WTC11 (cell line): ENCODE measurements around the gene POMGNT1.

ENCODE experiments used
- ELF4 ChIP-seq: sonication (generic); formaldehyde crosslinking; IDR thresholded peaks from 2 replicates; pipeline ENCODE4 v1.8.1; 2022; ENCODE audit warnings: low read depth, mild to moderate bottlenecking, moderate library complexity, missing genetic modification reagents
- FOXJ3 ChIP-seq: sonication (generic); formaldehyde crosslinking; IDR thresholded peaks from 2 replicates; pipeline ENCODE4 v1.9.0; 2021; ENCODE audit warnings: missing genetic modification reagents, mild to moderate bottlenecking, borderline replicate concordance
- KAT7 ChIP-seq: sonication (generic); formaldehyde crosslinking; IDR thresholded peaks from 2 replicates; pipeline ENCODE4 v1.8.1; 2023; ENCODE audit warnings: missing genetic modification reagents, mild to moderate bottlenecking, borderline replicate concordance
- ZNF232 ChIP-seq: sonication (generic); formaldehyde crosslinking; IDR thresholded peaks from 2 replicates; pipeline ENCODE4 v1.8.0; 2022; ENCODE audit warnings: mild to moderate bottlenecking, missing genetic modification reagents
- ZNF532 ChIP-seq: fragments of 250-450 bp; sonication (Bioruptor Pico); IDR thresholded peaks from 2 replicates; pipeline ENCODE4 v1.9.0; 2021; ENCODE audit warnings: mild to moderate bottlenecking, borderline replicate concordance
- TF ChIP-seq, protein P1 (sequence below): fragments of 200-600 bp; IDR thresholded peaks from 2 replicates; pipeline ENCODE4 v1.8.0; 2022; ENCODE audit warnings: antibody characterized with exemption
- TF ChIP-seq, protein P2 (sequence below): sonication (generic); formaldehyde crosslinking; IDR thresholded peaks from 2 replicates; pipeline ENCODE4 v1.8.0; 2023; ENCODE audit warnings: missing genetic modification reagents
- TF ChIP-seq, protein P3 (sequence below): sonication (generic); formaldehyde crosslinking; IDR thresholded peaks from 2 replicates; pipeline ENCODE4 v1.8.0; 2022; ENCODE audit warnings: mild to moderate bottlenecking, missing genetic modification reagents

GRCh38 chr1:46199233-46199749 lies 1.1 kb upstream of the POMGNT1 start:
- TF ChIP-seq ELF4 (CRISPR knock-in tag) (no peak), FOXJ3 (no peak), ZNF532 (CRISPR knock-in tag) (no peak), ZNF232 (CRISPR knock-in tag) (no peak), KAT7 (CRISPR knock-in tag) (no peak)
- TF ChIP-seq, protein P1, sequence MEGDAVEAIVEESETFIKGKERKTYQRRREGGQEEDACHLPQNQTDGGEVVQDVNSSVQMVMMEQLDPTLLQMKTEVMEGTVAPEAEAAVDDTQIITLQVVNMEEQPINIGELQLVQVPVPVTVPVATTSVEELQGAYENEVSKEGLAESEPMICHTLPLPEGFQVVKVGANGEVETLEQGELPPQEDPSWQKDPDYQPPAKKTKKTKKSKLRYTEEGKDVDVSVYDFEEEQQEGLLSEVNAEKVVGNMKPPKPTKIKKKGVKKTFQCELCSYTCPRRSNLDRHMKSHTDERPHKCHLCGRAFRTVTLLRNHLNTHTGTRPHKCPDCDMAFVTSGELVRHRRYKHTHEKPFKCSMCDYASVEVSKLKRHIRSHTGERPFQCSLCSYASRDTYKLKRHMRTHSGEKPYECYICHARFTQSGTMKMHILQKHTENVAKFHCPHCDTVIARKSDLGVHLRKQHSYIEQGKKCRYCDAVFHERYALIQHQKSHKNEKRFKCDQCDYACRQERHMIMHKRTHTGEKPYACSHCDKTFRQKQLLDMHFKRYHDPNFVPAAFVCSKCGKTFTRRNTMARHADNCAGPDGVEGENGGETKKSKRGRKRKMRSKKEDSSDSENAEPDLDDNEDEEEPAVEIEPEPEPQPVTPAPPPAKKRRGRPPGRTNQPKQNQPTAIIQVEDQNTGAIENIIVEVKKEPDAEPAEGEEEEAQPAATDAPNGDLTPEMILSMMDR, result no peak
- TF ChIP-seq, protein P2, sequence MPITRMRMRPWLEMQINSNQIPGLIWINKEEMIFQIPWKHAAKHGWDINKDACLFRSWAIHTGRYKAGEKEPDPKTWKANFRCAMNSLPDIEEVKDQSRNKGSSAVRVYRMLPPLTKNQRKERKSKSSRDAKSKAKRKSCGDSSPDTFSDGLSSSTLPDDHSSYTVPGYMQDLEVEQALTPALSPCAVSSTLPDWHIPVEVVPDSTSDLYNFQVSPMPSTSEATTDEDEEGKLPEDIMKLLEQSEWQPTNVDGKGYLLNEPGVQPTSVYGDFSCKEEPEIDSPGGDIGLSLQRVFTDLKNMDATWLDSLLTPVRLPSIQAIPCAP (CRISPR knock-in tag), result no peak
- TF ChIP-seq, protein P3, sequence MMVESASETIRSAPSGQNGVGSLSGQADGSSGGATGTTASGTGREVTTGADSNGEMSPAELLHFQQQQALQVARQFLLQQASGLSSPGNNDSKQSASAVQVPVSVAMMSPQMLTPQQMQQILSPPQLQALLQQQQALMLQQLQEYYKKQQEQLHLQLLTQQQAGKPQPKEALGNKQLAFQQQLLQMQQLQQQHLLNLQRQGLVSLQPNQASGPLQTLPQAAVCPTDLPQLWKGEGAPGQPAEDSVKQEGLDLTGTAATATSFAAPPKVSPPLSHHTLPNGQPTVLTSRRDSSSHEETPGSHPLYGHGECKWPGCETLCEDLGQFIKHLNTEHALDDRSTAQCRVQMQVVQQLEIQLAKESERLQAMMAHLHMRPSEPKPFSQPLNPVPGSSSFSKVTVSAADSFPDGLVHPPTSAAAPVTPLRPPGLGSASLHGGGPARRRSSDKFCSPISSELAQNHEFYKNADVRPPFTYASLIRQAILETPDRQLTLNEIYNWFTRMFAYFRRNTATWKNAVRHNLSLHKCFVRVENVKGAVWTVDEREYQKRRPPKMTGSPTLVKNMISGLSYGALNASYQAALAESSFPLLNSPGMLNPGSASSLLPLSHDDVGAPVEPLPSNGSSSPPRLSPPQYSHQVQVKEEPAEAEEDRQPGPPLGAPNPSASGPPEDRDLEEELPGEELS (CRISPR knock-in tag), result no peak
